Myocyte (in vitro differentiated cells): ENCODE results near the gene GAGE12H. TPM values are rescaled to one million over a fixed set of nuclear protein-coding genes. Genes with fewer than 3 reads are reported as not detected.
"Not testable (repeated sequence)": the region's sequence is repeated elsewhere in the genome, so short reads cannot be mapped to it uniquely, and the experiment has no call there.

ENCODE experiments used
- DNase-seq: peaks from one replicate; pipeline ENCODE4 v3.0.0-alpha.2; 2012; ENCODE audit warnings: low read depth
- polyA plus RNA-seq: library from polyadenylated mRNA; unstranded; fragments of >200 nt; gene quantifications from one replicate; pipeline ENCODE4 v1.2.1, GENCODE V29; 2012; ENCODE audit warnings: missing spikeins
- total RNA-seq: library from RNA; depleted of rRNA; stranded (reverse); fragments of >200 nt; gene quantifications from 2 replicates; pipeline ENCODE4 v1.2.3, GENCODE V29; 2014

GAGE12H gene, protein sequence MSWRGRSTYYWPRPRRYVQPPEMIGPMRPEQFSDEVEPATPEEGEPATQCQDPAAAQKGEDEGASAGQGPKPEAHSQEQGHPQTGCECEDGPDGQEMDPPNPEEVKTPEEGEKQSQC
- total RNA-seq = not detected in 2 replicates
- polyA plus RNA-seq = not detected

DNA sequence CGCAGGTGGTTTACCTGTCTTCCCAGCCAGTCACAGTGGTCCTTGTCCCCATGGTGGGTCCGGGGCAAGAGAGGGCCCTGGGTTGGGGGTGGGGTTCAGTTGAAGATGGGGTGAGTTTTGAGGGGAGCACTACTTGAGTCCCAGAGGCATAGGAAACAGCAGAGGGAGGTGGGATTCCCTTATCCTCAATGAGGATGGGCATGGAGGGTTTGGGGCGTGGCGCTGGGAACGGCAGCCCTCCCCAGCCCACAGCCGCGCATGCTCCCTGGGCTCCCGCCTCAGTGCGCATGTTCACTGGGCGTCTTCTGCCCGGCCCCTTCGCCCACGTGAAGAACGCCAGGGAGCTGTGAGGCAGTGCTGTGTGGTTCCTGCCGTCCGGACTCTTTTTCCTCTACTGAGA is at the start of gene GAGE12H:
GAGE12H (plus strand) TSS at position 301 of the 400 bp plus-strand sequence. CDS start 1,155 bp downstream, outside the sequence.
- not testable (repeated sequence) for DNase-seq

DNA sequence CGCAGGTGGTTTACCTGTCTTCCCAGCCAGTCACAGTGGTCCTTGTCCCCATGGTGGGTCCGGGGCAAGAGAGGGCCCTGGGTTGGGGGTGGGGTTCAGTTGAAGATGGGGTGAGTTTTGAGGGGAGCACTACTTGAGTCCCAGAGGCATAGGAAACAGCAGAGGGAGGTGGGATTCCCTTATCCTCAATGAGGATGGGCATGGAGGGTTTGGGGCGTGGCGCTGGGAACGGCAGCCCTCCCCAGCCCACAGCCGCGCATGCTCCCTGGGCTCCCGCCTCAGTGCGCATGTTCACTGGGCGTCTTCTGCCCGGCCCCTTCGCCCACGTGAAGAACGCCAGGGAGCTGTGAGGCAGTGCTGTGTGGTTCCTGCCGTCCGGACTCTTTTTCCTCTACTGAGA is 47.9 kb upstream of the GAGE12H start, which contains the start of gene GAGE12C:
GAGE12C (plus strand) TSS at position 301 of the 400 bp plus-strand sequence. CDS start 1,155 bp downstream, outside the sequence.
- not testable (repeated sequence) for DNase-seq

DNA sequence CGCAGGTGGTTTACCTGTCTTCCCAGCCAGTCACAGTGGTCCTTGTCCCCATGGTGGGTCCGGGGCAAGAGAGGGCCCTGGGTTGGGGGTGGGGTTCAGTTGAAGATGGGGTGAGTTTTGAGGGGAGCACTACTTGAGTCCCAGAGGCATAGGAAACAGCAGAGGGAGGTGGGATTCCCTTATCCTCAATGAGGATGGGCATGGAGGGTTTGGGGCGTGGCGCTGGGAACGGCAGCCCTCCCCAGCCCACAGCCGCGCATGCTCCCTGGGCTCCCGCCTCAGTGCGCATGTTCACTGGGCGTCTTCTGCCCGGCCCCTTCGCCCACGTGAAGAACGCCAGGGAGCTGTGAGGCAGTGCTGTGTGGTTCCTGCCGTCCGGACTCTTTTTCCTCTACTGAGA is 38.3 kb upstream of the GAGE12H start, which contains the start of gene GAGE12D:
GAGE12D (plus strand) TSS at position 301 of the 400 bp plus-strand sequence. CDS start 1,155 bp downstream, outside the sequence.
- not testable (repeated sequence) for DNase-seq

DNA sequence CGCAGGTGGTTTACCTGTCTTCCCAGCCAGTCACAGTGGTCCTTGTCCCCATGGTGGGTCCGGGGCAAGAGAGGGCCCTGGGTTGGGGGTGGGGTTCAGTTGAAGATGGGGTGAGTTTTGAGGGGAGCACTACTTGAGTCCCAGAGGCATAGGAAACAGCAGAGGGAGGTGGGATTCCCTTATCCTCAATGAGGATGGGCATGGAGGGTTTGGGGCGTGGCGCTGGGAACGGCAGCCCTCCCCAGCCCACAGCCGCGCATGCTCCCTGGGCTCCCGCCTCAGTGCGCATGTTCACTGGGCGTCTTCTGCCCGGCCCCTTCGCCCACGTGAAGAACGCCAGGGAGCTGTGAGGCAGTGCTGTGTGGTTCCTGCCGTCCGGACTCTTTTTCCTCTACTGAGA is 28.8 kb upstream of the GAGE12H start, which contains the start of gene GAGE12E:
GAGE12E (plus strand) TSS at position 301 of the 400 bp plus-strand sequence. CDS start 1,155 bp downstream, outside the sequence.
- DNase-seq = not testable (repeated sequence)

DNA sequence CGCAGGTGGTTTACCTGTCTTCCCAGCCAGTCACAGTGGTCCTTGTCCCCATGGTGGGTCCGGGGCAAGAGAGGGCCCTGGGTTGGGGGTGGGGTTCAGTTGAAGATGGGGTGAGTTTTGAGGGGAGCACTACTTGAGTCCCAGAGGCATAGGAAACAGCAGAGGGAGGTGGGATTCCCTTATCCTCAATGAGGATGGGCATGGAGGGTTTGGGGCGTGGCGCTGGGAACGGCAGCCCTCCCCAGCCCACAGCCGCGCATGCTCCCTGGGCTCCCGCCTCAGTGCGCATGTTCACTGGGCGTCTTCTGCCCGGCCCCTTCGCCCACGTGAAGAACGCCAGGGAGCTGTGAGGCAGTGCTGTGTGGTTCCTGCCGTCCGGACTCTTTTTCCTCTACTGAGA is 19.2 kb upstream of the GAGE12H start, which contains the start of gene GAGE12F:
GAGE12F (plus strand) TSS at position 301 of the 400 bp plus-strand sequence. CDS start 1,155 bp downstream, outside the sequence.
- DNase-seq = not testable (repeated sequence)

DNA sequence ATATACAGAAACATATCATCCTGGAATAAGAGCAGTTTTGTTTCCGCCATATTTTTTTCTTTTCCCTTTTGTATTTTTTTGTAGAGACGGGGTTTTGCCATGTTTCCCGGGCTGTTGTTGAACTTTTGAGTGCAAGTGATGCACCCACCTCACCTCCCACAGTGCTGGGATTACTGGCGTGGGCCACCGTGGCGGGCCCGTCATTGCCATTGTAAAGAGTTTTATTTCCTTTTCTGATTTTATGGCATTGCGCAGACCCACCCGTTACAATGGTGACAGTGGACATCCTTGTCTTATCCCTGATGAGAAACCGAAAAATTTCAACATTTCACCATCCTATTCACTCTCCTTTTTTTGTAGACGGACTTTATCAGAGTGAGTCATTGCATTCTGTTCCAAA is 11.0 kb upstream of the GAGE12H start:
- not testable (repeated sequence) for DNase-seq

DNA sequence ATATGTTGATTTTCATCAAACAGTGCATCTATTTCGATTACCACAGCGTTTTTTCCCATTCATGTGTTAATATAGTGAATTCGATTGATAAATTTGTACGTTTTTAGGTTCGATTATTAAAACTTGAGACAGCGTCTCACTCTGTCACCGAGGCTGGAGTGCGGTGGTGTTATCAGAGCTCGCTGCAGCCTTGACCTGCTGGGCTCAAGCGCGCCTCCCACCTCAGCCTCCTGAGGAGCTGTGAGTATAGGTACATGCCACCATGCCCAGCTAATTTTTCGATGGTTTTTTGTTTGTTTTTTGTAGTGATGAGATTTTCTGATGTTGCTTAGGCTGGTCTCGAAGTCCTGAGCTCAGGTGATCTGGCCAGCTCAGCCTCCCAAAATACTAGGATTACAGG is 10.6 kb upstream of the GAGE12H start:
- not testable (repeated sequence) for DNase-seq

DNA sequence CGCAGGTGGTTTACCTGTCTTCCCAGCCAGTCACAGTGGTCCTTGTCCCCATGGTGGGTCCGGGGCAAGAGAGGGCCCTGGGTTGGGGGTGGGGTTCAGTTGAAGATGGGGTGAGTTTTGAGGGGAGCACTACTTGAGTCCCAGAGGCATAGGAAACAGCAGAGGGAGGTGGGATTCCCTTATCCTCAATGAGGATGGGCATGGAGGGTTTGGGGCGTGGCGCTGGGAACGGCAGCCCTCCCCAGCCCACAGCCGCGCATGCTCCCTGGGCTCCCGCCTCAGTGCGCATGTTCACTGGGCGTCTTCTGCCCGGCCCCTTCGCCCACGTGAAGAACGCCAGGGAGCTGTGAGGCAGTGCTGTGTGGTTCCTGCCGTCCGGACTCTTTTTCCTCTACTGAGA is 9.6 kb upstream of the GAGE12H start, which contains the start of gene GAGE12G:
GAGE12G (plus strand) TSS at position 301 of the 400 bp plus-strand sequence. CDS start 1,155 bp downstream, outside the sequence.
- not testable (repeated sequence) for DNase-seq

DNA sequence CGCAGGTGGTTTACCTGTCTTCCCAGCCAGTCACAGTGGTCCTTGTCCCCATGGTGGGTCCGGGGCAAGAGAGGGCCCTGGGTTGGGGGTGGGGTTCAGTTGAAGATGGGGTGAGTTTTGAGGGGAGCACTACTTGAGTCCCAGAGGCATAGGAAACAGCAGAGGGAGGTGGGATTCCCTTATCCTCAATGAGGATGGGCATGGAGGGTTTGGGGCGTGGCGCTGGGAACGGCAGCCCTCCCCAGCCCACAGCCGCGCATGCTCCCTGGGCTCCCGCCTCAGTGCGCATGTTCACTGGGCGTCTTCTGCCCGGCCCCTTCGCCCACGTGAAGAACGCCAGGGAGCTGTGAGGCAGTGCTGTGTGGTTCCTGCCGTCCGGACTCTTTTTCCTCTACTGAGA is 9.4 kb downstream of the GAGE12H start, which contains the start of gene GAGE2A:
GAGE2A (plus strand) TSS at position 301 of the 400 bp plus-strand sequence. CDS start 1,155 bp downstream, outside the sequence.
- DNase-seq = not testable (repeated sequence)

DNA sequence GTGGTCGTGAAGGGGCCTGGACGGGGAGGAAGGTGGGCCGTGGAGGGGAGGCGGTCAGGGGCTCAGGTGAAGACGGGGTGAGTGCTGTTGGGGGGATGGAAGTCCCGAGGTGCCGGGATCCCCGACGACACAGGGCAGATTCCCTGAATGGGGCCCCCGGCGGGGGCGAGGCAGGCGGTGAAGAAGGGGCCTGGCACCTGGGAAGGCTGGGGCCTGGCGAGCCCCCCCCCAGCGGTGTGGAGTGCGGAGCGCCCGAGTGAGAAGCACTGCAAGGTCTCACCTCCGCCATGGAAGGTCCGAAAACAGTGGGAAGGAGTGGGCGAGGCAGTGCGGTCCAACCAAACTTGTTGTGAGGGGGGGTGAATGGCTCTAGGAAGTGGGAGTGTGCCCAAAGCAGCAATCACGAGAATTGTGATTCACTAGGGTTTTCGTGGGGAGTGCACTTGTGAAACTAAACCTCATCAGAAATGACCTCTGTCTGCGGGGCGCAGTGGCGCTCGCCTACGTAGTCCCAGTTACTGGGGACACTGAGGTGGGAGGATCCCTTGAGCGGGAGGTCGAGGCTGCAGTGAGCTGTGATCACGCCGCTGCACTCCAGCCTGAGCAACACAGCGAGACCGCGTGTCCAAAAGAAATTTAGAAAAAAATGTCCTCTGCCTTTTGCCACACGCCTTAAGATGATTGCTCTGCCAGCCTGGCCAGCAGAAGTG is 10.2 kb downstream of the GAGE12H start:
- DNase-seq = not testable (repeated sequence)

DNA sequence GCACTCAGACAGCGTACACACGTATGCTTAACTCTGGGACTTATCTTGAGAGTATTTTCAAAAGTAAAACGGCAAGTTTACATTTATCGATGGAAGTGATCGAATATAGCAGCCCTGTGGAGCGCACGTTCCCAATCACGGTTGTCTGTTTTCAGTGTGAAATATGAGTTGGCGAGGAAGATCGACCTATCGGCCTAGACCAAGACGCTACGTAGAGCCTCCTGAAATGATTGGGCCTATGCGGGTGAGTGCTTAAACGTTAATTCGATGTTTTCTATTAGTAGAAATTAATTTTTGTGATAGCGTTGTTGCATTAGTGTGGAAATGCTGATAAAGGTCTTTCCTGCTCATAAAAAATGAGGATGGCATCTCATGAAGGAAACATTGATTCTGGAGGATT is 10.7 kb downstream of the GAGE12H start:
- not testable (repeated sequence) for DNase-seq

DNA sequence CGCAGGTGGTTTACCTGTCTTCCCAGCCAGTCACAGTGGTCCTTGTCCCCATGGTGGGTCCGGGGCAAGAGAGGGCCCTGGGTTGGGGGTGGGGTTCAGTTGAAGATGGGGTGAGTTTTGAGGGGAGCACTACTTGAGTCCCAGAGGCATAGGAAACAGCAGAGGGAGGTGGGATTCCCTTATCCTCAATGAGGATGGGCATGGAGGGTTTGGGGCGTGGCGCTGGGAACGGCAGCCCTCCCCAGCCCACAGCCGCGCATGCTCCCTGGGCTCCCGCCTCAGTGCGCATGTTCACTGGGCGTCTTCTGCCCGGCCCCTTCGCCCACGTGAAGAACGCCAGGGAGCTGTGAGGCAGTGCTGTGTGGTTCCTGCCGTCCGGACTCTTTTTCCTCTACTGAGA is 19.0 kb downstream of the GAGE12H start, which contains the start of gene GAGE1:
GAGE1 (plus strand) TSS at position 301 of the 400 bp plus-strand sequence. CDS start 1,155 bp downstream, outside the sequence.
- DNase-seq = not testable (repeated sequence)

DNA sequence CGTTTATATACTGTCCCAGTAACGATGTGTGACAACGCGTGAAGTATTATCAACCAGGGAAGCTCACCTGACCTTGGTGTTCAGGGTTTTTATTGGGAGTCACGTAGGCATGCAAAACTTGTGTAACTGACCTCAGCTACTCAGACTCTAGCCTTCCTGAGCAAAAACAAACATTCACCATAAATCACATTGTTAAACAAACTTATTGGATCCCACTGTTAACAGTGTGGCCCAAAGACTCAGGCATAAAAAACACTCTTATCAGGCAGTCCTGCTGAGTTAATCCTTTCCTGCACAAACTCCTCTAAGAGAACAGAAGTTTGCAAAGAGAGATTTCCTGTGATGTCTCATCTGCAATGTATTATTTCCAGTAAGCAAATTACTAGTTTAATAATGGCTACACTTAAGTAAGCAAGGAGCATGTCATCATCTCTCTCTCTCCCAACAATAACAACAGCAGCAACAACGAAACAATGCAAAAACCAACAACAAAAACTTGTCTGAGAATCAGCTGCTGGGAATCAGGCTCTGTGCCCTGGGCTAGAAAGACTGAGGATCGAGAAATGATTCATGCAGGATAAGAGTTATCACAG is 31.1 kb downstream of the GAGE12H start:
- no peak for DNase-seq

DNA sequence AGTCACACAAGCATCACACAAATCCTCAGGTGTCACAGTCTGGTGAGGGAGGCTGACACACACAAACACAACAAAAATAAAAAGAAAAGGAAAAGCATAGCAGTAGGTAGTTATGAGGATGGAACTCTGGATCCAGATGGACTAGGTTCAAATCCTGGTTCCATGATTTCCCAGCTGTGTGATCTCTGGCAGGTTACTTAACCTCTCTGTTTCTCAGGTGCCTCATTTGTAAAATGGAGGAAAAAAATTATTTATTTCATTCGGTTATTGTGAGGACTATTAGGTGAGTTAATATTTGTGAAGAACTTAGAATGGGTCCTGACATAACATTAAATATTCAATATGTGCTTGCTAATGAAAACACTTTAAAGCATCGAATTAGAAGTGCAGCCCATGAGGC is 38.8 kb downstream of the GAGE12H start:
- no peak for DNase-seq

DNA sequence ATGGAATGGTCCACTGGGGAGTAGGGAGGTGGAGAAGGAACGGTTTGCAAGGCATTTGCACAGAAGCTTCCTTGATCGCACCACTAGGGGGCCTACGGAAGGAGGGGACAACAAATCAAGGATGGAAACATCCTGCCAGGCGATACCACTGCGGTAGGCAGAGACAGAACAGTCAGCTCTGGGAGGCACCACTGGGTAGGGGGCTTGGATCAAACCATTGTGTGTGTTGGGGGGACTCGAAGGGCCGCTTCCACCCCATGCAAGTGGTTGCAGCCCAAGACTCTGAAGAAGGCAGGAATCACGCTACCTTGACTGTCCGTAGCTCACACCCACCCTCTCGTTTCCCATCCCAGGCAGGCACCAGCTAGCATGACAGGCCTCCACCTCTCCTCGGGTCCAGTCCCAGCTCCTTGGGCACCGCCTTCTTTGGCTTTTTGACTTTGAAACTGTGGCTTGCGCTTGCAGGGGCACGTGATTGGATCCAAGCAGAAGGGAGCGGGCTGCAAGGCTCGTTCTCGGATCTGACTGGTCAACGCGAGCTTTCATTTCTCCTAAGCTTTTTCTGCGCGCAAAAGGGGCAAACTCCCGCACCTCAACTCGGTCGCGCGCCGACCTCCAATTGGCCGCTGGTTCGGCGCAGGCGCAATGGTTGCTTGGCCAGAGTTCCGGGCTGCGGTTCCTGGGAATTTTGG is 47.5 kb downstream of the GAGE12H start:
- no peak for DNase-seq

Other genes with a start within 250 kb of the GAGE12H start
- gene GAGE13, start 248.4 kb upstream of the GAGE12H start, total RNA-seq = not detected in 2 replicates
- gene GAGE12C, start 47.8 kb upstream of the GAGE12H start, total RNA-seq = not detected in 2 replicates
- not detected in 2 replicates for gene GAGE12D, start 38.2 kb upstream of the GAGE12H start, total RNA-seq
- not detected in 2 replicates for gene GAGE12E, start 28.7 kb upstream of the GAGE12H start, total RNA-seq
- gene GAGE12F, start 19.1 kb upstream of the GAGE12H start, total RNA-seq = not detected in 2 replicates
- not detected in 2 replicates for gene GAGE12G, start 9.5 kb upstream of the GAGE12H start, total RNA-seq
- not detected in 2 replicates for gene GAGE2A, start 9.5 kb downstream of the GAGE12H start, total RNA-seq
- gene GAGE1, start 19.1 kb downstream of the GAGE12H start, total RNA-seq = not detected in 2 replicates
- gene PAGE1, start 116.0 kb downstream of the GAGE12H start, total RNA-seq = not detected in 2 replicates
- gene PAGE4, start 249.4 kb downstream of the GAGE12H start, total RNA-seq = not detected in 2 replicates